Stimulated activated CD8-positive, alpha-beta memory T cell treated with anti-CD3 and anti-CD28 coated beads, Interleukin-12 subunit alpha, Interleukin-12 subunit beta, amount 100 ng/mL, for 24 hours (primary cell): Measurements from ENCODE around the gene TSPAN18.
A peak's percentile ranks its signal among the peaks of the same experiment; 100 is the strongest.

Source experiments
- DNase-seq: peaks from one replicate; pipeline ENCODE4 v3.0.0-alpha.2; 2020; ENCODE audit errors: extremely low read depth

Gene TSPAN18

GRCh38 chr11:44887636-44888035 lies 160.9 kb downstream of the TSPAN18 start:
- no peak for DNase-seq

- no peak for DNase-seq
These were observed 162.5 kb downstream of the TSPAN18 start for GRCh38 chr11:44889266-44889665.

GRCh38 chr11:44892843-44893242 lies 166.1 kb downstream of the TSPAN18 start:
- DNase-seq: no peak

DNA sequence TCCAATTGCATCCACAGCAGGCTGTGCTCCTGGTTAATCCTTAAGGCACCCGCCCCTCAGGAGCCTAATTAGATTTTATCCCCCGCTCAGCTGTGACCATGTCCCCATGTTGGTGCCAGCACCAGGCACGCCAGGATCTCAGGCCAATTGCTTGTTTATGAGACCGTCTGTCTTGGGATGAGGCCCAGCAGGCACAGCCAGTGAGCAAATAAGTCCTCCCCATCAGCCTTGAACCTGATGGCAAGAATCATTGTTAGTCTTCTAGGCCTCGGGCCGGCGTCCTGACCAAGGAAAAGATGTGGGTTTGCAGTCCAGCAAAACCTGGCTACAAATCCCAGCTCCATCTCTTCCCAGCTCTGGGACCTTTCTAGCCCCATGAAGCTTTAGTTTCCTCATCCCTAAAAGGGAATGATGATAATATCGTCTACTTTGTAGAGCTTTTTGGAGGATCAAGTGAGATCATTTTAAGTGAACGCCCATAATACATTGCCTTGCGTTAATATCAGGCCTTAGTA lies 166.6 kb downstream of the TSPAN18 start:
- DNase-seq: no peak

DNA sequence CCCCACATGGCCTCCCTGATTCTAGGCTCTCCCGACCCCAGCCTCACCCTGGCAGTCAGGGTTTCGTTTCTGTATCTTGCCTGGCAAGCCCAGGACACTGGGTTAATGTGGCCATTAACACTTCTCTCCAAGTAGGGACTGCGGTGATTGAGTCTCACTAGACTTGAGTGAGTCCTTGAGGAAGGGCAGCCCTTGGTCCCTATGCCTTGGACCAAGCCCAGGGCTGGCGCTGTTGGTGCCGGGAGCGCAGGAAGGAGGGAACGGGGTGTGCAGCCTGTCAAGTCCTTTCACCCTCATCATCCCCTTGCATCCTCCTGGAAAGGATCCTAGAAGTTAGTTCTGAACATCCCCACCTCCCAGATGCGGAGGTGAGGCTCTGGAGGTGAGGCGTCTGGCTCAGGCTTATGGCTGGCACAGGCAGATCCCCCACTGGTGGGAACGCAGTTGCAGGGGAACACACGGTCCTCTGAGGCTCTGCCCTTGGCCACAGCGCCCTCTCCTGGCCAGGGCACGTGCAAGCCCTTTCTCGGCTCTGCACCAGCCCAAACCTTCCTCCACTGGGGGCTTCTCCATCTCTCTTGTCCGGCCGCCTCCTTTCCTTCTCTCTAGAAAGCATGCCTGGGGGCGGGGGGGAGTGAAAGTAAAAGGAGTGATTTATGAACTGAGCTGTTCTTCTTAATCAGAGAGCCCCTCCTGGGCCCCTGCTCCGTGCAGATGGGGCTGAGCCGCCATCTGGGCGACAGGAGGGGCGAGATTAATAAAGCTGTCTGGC lies 167.3 kb downstream of the TSPAN18 start:
- peak; percentile 23 for DNase-seq

- no peak for DNase-seq
These were observed 173.2 kb downstream of the TSPAN18 start for GRCh38 chr11:44899959-44900358.

DNA sequence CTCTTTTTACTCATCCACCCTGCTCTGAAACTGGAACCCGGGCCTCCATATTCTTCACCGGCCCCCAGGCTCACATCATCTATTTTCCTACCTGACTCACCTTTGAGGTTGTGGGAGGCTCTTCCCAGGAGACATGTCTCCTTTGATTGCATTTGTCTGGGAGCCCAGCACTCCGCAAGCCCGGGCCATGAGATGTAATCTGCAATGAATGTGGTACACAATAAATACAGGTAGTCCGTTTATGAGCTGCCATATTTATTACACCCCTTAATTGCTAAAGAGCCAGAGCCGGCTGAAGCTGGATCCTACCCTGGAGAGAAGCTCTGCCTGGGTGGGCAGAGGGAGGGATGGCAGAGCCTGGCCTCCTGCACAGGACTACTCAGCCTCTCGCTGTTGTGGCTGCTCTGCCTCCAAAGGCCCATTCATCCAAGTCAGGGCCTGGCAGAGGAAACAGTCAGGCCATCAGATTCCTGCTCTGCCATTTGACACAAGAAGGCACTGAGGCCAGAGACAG lies 174.4 kb downstream of the TSPAN18 start:
- no peak for DNase-seq

DNA sequence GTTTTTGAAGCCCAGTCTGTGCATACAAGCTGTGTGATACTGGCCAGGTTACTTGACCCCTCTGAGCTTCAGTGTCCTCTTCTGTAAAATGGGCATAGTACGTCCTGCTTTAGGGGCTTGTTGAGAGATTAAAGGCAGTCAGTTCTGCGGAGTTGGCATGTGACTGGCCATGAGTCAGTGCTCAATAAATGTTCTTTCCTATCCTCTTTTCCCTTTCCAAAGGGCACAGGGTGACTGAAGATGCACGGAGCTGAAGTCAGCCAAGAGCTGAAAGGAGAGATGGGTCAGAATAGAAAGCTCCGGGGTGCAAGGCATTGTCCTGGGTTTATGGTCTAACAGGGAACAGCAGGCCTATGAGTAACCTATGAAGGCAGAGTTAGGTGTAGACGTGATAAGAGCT lies 175.0 kb downstream of the TSPAN18 start:
- no peak for DNase-seq

DNA sequence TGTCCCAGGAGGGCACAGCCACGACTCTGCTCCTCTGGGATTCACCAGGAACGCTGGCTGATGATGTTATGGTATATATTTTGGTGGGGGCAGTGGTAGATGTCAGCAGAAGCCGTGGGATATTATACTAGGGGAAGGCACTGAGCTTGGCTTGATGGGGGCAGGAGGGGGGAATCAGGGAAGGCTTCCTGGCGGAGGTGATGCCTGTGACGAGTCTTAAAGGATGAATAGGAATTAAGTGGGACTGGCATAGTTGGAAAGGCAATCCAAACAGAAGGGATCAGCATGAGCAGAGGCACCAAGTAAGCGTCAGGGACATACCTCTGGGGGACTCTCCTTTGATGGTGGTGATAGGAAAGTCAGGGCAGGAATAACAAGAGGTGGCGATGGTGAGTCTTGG lies 176.3 kb downstream of the TSPAN18 start:
- DNase-seq: no peak

GRCh38 chr11:44903518-44903917 lies 176.8 kb downstream of the TSPAN18 start:
- no peak for DNase-seq

DNA sequence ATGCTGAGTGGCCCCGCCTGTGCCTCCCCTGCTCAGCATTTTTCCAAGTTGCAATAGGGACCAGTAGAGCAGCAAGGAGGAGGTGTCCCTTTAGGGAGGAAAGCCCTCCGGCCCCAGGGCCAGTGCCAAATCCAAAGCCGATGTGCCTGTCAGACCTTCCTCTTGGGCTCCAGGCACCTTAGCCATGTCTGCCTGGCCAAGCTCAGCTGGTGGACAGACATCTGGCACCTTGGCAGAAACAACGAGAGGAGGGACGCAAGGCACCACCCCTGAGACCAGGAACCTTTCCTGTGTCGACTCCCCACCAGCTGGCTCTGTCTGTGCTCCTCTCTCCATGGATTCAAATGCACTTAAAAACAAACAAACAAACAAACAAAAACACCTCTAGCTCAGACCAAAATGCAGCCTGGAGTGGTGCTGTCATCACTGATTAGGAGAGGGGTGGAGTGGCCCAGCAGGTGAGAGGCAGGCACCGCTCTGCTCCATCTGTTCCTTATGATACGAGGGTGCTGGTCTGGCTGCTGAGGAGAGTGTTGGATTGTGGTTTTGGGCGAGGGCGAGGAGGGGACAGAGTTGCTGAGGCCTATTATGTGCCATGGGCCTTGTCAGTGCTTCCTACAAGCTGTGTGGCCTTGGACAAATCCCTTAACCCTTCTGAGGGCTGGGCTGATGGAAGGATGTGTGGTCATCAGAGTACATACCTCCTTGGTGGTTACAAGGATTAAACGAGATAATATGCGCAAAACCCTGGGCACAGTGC lies 177.7 kb downstream of the TSPAN18 start:
- no peak for DNase-seq

- DNase-seq: no peak
These were observed 178.5 kb downstream of the TSPAN18 start for GRCh38 chr11:44905131-44905866.

DNA sequence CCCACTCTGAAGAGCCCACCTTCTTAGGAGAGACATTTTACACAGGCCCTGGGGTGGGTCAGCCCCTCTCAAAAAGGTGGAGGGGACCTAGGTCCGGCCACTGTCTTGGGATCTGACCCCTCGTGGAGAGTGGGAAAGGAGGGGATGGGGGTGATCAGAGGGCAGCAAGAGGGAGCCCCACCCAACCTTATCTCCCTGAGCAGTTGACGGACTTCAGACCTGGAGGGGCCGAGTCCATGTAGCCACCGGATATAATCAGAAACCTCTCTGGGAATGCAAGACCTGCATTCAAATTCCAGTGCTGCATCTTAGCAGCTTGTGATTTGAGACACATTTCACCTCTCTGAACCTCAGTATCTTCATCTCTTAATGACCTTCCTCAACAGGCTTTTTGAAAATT lies 179.9 kb downstream of the TSPAN18 start:
- DNase-seq: no peak

- DNase-seq: no peak
These were observed 182.8 kb downstream of the TSPAN18 start for GRCh38 chr11:44909557-44909956.

DNA sequence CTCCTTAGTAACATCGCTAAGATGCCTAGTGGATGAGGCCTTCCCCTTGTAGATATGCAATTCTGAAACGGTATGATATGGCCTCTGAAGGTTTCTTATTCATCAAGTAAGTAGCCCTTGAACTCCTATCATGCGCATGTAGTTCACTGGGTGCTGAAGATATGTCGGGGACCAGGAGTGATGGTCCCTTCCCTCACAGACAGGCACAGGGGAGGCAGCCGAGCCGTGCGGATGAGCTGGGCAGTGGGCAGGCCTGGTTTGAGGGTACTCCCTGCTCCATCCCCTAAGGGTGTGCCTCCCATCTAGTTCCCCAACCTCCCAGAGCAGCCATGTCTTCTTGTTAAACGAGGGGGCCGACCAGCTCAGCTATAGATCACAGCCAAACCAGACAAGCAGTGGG lies 183.8 kb downstream of the TSPAN18 start:
- DNase-seq: no peak

DNA sequence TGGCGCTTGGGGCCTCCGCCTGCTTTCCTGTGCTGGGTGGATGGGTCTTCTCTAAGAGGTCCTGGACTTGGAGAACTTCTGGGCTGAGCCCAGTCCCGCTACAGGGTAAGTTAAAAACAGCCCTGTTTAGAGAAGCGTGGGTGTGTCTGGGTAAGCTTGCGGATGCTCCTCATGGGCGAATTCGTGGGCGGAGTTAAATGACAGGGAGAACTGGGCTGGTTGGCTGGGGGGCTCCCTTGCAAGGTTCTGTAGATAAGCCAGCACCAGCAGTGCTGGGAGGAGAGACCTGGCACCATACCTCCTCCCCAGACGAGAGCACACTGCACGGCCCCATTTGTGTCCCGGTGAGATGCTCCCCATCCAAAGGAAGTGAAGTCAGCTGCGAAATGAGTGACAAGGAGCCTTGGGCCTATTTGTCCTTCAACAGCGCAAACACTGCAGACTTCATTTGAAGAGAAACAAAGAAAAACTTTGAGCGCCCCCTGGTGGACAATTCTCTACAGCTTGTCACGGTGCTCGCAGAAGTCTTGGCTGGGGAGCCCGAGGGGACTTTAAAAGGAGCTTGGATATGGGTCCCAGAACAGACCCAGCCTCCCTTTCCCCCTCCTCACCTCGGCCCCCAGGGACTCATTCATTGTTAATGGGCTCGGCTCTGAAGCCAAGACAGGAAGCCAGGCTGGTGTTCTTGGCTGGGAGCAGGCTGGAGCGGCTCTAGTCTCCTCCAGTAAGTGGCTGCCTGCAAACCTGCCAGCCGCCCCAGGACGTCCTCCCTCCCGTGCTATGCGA lies 184.5 kb downstream of the TSPAN18 start:
- DNase-seq: peak; percentile 68

DNA sequence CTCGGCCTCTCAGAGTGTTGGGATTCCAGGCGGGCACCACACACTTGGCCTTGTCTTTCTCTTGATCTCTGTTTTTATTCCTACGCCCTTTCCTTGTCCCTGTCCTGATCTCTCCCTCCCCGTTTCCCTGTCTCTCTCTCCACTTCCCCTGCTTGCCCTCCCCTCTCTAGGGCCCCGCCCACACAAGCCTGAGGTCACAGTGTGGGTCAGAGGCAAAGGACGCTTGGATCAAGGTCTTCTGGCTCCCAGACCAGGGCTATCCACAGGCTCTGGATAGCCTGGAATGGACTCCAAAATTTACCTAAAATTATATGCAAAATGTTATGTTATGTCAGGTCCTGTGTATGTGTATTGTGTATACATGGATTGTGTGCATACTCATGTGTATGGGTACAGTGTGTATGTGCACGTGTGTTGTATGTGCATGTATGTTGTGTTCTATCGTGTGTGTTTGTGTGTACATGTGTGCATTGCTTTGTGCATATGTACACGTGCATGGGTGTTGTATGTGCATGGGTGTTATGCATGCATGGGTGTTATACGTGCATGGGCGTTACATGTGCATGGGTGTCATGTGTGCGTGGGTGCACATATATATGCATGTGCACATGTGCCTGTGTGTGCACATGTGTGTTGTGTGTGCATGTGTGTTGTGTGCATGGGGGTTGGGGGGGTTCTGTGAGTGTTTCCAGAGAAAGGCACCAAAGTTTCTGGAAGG lies 185.7 kb downstream of the TSPAN18 start:
- DNase-seq: no peak

DNA sequence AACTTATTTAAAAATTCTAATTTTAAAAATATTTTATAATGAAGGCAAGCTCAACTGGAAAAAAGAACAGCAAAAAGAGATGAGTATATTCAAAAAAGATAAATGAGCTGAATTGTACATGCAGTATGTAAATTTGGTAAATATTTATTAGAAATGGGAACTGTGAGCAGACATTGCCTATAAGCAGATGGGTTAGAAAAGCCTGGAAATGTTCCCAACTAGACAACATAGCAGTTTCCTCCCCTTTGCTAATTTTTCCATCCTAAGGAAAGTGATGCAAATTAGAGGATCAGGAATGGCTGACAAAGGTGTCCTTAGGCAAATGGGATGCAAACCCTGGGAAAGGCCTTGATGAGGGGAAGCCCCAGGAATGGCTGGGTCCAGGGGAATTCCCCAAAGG lies 186.7 kb downstream of the TSPAN18 start:
- DNase-seq: no peak

DNA sequence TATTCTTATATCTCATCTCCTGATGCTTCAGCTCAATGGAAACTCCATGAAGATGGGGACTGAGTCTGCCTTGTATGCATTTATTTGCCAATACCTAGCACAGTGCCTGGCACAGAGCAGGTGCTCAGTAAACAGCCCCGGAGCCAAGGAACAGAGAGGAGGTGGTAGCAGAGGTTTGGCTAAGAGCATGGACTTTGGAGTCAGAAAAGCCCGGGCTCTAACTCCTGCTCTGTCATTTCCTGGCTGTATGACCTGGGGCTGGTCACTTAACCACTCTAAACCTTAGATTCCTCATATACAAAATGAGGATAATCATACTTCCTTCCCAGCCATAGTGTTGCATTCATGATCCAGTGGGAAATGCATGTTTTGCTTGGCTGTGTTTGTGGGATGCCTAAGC lies 187.3 kb downstream of the TSPAN18 start:
- DNase-seq: no peak

- DNase-seq: no peak
These were observed 188.2 kb downstream of the TSPAN18 start for GRCh38 chr11:44915004-44915403.

- DNase-seq: no peak
These were observed 188.9 kb downstream of the TSPAN18 start for GRCh38 chr11:44915621-44916020.
